ENCODE results near the gene ACTR3.

GRCh38 chr2:113892004-113892710, 2.3 kb downstream of the ACTR3 start:
- TF ChIP-seq CTCF (IDR thresholded peaks at IDR 0.05; ENCODE audit: insufficient read depth, low read length) (no peak), SPI1 (IDR thresholded peaks at IDR 0.05; ENCODE audit: borderline replicate concordance, low read depth) (no peak), GABPA (IDR thresholded peaks at IDR 0.05; ENCODE audit: low read depth) (no peak), POLR2AphosphoS5 (IDR thresholded peaks at IDR 0.05; ENCODE audit: low read depth) (no peak)
- TF ChIP-seq, protein P1, sequence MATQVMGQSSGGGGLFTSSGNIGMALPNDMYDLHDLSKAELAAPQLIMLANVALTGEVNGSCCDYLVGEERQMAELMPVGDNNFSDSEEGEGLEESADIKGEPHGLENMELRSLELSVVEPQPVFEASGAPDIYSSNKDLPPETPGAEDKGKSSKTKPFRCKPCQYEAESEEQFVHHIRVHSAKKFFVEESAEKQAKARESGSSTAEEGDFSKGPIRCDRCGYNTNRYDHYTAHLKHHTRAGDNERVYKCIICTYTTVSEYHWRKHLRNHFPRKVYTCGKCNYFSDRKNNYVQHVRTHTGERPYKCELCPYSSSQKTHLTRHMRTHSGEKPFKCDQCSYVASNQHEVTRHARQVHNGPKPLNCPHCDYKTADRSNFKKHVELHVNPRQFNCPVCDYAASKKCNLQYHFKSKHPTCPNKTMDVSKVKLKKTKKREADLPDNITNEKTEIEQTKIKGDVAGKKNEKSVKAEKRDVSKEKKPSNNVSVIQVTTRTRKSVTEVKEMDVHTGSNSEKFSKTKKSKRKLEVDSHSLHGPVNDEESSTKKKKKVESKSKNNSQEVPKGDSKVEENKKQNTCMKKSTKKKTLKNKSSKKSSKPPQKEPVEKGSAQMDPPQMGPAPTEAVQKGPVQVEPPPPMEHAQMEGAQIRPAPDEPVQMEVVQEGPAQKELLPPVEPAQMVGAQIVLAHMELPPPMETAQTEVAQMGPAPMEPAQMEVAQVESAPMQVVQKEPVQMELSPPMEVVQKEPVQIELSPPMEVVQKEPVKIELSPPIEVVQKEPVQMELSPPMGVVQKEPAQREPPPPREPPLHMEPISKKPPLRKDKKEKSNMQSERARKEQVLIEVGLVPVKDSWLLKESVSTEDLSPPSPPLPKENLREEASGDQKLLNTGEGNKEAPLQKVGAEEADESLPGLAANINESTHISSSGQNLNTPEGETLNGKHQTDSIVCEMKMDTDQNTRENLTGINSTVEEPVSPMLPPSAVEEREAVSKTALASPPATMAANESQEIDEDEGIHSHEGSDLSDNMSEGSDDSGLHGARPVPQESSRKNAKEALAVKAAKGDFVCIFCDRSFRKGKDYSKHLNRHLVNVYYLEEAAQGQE (IDR thresholded peaks at IDR 0.05; ENCODE audit: insufficient replicate concordance, low read depth) = no peak

Data from HL-60 (cell line).